ENCODE results near the gene TSTD1.

Gene TSTD1

DNA sequence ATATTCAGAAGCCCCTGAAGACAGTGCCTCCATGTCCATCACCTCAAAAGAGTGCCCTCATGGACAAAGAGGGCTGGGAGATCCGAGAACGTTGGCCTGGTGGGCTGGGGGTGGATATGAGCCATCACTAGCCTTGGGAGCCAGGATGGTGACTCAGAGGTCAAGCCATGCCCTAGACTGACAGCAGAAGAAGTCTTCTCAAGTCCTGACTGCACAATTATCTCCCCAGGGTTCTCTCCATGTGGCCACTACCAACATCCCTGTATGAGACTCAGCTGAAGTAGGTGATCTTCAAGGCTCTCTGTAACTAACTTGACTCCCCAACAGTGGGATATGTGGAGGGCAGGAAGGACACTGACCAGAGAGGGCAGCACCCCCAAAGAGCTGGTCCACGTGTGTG lies 14.1 kb upstream of the TSTD1 start:
- H3K27me3 ChIP-seq (ENCODE audit: insufficient read depth, low read length, poor library complexity) = no peaks in the 10 kb centered on the region
- H3K36me3 ChIP-seq (ENCODE audit: insufficient read depth, low read length) = peaks cover 92% of the 10 kb centered on the region
- 0 out of 2 replicates have a peak, but pooled peaks cover 9% of the 10 kb centered on the region for H4K20me1 ChIP-seq (ENCODE audit: insufficient read depth, low read length)
- H3K4me3 ChIP-seq (ENCODE audit: low read depth in 1 of 2, low read length in 2 of 2) = no peak overlapping the region
- H3K4me1 ChIP-seq (ENCODE audit: insufficient read depth, low read length) = no peaks in the 10 kb centered on the region
- no peak overlapping the region for H3K27ac ChIP-seq (ENCODE audit: low read length)
- no peak overlapping the region for H3K9ac ChIP-seq (ENCODE audit: low read depth, low read length)
- no peak for TF ChIP-seq EZH2 (IDR thresholded peaks at IDR 0.05; ENCODE audit: borderline replicate concordance, low read depth, low read length, severe bottlenecking)
- TF ChIP-seq, protein P1, sequence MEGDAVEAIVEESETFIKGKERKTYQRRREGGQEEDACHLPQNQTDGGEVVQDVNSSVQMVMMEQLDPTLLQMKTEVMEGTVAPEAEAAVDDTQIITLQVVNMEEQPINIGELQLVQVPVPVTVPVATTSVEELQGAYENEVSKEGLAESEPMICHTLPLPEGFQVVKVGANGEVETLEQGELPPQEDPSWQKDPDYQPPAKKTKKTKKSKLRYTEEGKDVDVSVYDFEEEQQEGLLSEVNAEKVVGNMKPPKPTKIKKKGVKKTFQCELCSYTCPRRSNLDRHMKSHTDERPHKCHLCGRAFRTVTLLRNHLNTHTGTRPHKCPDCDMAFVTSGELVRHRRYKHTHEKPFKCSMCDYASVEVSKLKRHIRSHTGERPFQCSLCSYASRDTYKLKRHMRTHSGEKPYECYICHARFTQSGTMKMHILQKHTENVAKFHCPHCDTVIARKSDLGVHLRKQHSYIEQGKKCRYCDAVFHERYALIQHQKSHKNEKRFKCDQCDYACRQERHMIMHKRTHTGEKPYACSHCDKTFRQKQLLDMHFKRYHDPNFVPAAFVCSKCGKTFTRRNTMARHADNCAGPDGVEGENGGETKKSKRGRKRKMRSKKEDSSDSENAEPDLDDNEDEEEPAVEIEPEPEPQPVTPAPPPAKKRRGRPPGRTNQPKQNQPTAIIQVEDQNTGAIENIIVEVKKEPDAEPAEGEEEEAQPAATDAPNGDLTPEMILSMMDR (IDR thresholded peaks at IDR 0.05; ENCODE audit: borderline replicate concordance, extremely low read depth, low read length, poor library complexity, severe bottlenecking) = no peak
- DNase-seq = no peak
- ATAC-seq (ENCODE audit: insufficient read depth, low read depth) = no peak
- peaks cover 13% of the 10 kb centered on the region; the same call in 1 of the 2 replicates for H3K79me2 ChIP-seq (ENCODE audit: insufficient read depth, low read length)
- H2AFZ ChIP-seq (ENCODE audit: low read depth, low read length) = no peak overlapping the region
- no peak overlapping the region for H3K4me2 ChIP-seq (ENCODE audit: insufficient read depth, low read length)
- H3K9me3 ChIP-seq (ENCODE audit: insufficient read depth, low read length, severe bottlenecking) = no peaks in the 10 kb centered on the region

GRCh38 chr1:161051219-161051618 lies 12.5 kb upstream of the TSTD1 start:
- ATAC-seq (ENCODE audit: insufficient read depth, low read depth) (no peak), DNase-seq (no peak)
- H3K79me2 ChIP-seq (ENCODE audit: insufficient read depth, low read length) = peaks cover 11% of the 10 kb centered on the region; the same call in 1 of the 2 replicates
- peaks cover 13% of the 10 kb centered on the region for H3K4me1 ChIP-seq (ENCODE audit: insufficient read depth, low read length)
- no peak overlapping the region for H3K9ac ChIP-seq (ENCODE audit: low read depth, low read length)
- H4K20me1 ChIP-seq (ENCODE audit: insufficient read depth, low read length) = 0 out of 2 replicates have a peak, but pooled peaks cover 4% of the 10 kb centered on the region
- H3K4me3 ChIP-seq (ENCODE audit: low read depth in 1 of 2, low read length in 2 of 2) = no peak overlapping the region
- no peaks in the 10 kb centered on the region for H3K9me3 ChIP-seq (ENCODE audit: insufficient read depth, low read length, severe bottlenecking)
- H2AFZ ChIP-seq (ENCODE audit: low read depth, low read length) = no peak overlapping the region
- H3K36me3 ChIP-seq (ENCODE audit: insufficient read depth, low read length) = peaks cover 81% of the 10 kb centered on the region
- H3K27ac ChIP-seq (ENCODE audit: low read length) = no peak overlapping the region
- H3K27me3 ChIP-seq (ENCODE audit: insufficient read depth, low read length, poor library complexity) = no peaks in the 10 kb centered on the region
- TF ChIP-seq EZH2 (IDR thresholded peaks at IDR 0.05; ENCODE audit: borderline replicate concordance, low read depth, low read length, severe bottlenecking) = no peak
- TF ChIP-seq, protein P1 (IDR thresholded peaks at IDR 0.05; ENCODE audit: borderline replicate concordance, extremely low read depth, low read length, poor library complexity, severe bottlenecking) = no peak
- no peak overlapping the region for H3K4me2 ChIP-seq (ENCODE audit: insufficient read depth, low read length)

GRCh38 chr1:161048949-161049722 lies 10.4 kb upstream of the TSTD1 start:
- Histone ChIP-seq H3K27me3 (ENCODE audit: insufficient read depth, low read length, poor library complexity) (no peaks in the 10 kb centered on the region), H3K9me3 (ENCODE audit: insufficient read depth, low read length, severe bottlenecking) (no peaks in the 10 kb centered on the region), H3K4me2 (ENCODE audit: insufficient read depth, low read length) (no peak overlapping the region), H4K20me1 (ENCODE audit: insufficient read depth, low read length) (no peaks in the 10 kb centered on the region), H3K9ac (ENCODE audit: low read depth, low read length) (no peak overlapping the region), H3K4me1 (ENCODE audit: insufficient read depth, low read length) (peaks cover 18% of the 10 kb centered on the region), H3K27ac (ENCODE audit: low read length) (no peak overlapping the region), H2AFZ (ENCODE audit: low read depth, low read length) (no peak overlapping the region), H3K36me3 (ENCODE audit: insufficient read depth, low read length) (peaks cover 64% of the 10 kb centered on the region), H3K79me2 (ENCODE audit: insufficient read depth, low read length) (peaks cover 23% of the 10 kb centered on the region), H3K4me3 (ENCODE audit: low read depth in 1 of 2, low read length in 2 of 2) (no peak overlapping the region)
- DNase-seq = no peak
- TF ChIP-seq EZH2 (IDR thresholded peaks at IDR 0.05; ENCODE audit: borderline replicate concordance, low read depth, low read length, severe bottlenecking) = no peak
- TF ChIP-seq, protein P1 (IDR thresholded peaks at IDR 0.05; ENCODE audit: borderline replicate concordance, extremely low read depth, low read length, poor library complexity, severe bottlenecking) = no peak
- no peak for ATAC-seq (ENCODE audit: insufficient read depth, low read depth)

Data from DND-41 (cell line).